HL-60 (cell line): ENCODE data around the gene XAGE3.

Experiments used
- DNase-seq, 2 experiments: peaks; one replicate each; pipeline ENCODE4 v3.0.0-alpha.2; 2010 to 2020; ENCODE audit warnings: low read depth in 1 of 2, low spot score in 1 of 2
- H3K27ac ChIP-seq: fragments of 250-450 bp; sonication (Bioruptor Pico); replicated peaks from 2 replicates; pipeline ENCODE4 v1.5.1; 2020; ENCODE audit warnings: mild to moderate bottlenecking, moderate library complexity
- H3K27me3 ChIP-seq: fragments of 250-450 bp; sonication (Bioruptor Pico); 2 replicates; pipeline ENCODE4 v1.5.1; 2021; ENCODE audit warnings: mild to moderate bottlenecking, moderate library complexity; ENCODE audit not compliant: insufficient read depth, poor library complexity, severe bottlenecking
- H3K4me3 ChIP-seq: replicated peaks from 2 replicates; pipeline ENCODE4 v1.5.1; 2011; ENCODE audit warnings: mild to moderate bottlenecking, control low read depth, low read length; ENCODE audit not compliant: insufficient read depth
- CTCF ChIP-seq: IDR thresholded peaks from one replicate; pipeline ENCODE4 v1.5.1; 2011; ENCODE audit warnings: low read length, control low read depth, inconsistent platforms; ENCODE audit not compliant: insufficient read depth
- GABPA ChIP-seq: IDR thresholded peaks from 2 replicates; pipeline ENCODE4 v1.6.1; 2012; ENCODE audit warnings: low read depth
- POLR2AphosphoS5 ChIP-seq: IDR thresholded peaks from 2 replicates; pipeline ENCODE4 v1.6.1; 2012; ENCODE audit warnings: low read depth
- REST ChIP-seq: IDR thresholded peaks from 2 replicates; pipeline ENCODE4 v1.6.1; 2012; ENCODE audit warnings: low read depth; ENCODE audit not compliant: insufficient replicate concordance
- SPI1 ChIP-seq: IDR thresholded peaks from 2 replicates; pipeline ENCODE4 v1.6.1; 2012; ENCODE audit warnings: low read depth, mild to moderate bottlenecking, borderline replicate concordance

XAGE3 gene

GRCh38 chrX:52830551-52830950 is 37.3 kb downstream of the XAGE3 start:
- H3K27ac ChIP-seq, result no peak overlapping the region
- TF ChIP-seq CTCF, result no peak
- TF ChIP-seq POLR2AphosphoS5, result no peak
- TF ChIP-seq SPI1, result no peak
- no peak for TF ChIP-seq REST
- TF ChIP-seq GABPA, result no peak
- no peak for DNase-seq
- no peak overlapping the region for H3K4me3 ChIP-seq
- H3K27me3 ChIP-seq, result no peaks in the 10 kb centered on the region

- no peaks in the 10 kb centered on the region for H3K27me3 ChIP-seq
- H3K27ac ChIP-seq, result no peak overlapping the region
- no peak overlapping the region for H3K4me3 ChIP-seq
- DNase-seq, result no peak
- TF ChIP-seq CTCF (no peak), REST (no peak), SPI1 (no peak), POLR2AphosphoS5 (no peak), GABPA (no peak)
These were observed 43.3 kb downstream of the XAGE3 start for GRCh38 chrX:52824608-52825007.

GRCh38 chrX:52821079-52821760 is 46.7 kb downstream of the XAGE3 start:
- TF ChIP-seq REST (no peak), SPI1 (no peak), GABPA (no peak), CTCF (no peak), POLR2AphosphoS5 (no peak)
- no peak overlapping the region for H3K4me3 ChIP-seq
- no peak overlapping the region for H3K27ac ChIP-seq
- peaks cover 4% of the 10 kb centered on the region for H3K27me3 ChIP-seq
- DNase-seq, result no peak
